Astrocyte (in vitro differentiated cells and primary cell): ENCODE results near the gene ZNF778. TPM values are rescaled to one million over a fixed set of nuclear protein-coding genes. Genes with fewer than 3 reads are reported as not detected.

Experiments used
- DNase-seq: peaks from one replicate; pipeline ENCODE4 v3.0.0-alpha.2; 2010; ENCODE audit warnings: low read depth
- FAIRE-seq: peaks from 2 replicates; lab custom pipeline; 2011; peaks lifted over from hg19 to GRCh38; lab: Jason Lieb, UNC
- H2AFZ ChIP-seq: 2 replicates; pipeline ENCODE4 v1.6.0; 2012; ENCODE audit warnings: low read depth, low read length, inconsistent platforms
- H3K27ac ChIP-seq: 2 replicates; pipeline ENCODE4 v1.5.1; 2011; ENCODE audit warnings: low read depth, low read length, inconsistent platforms
- H3K27me3 ChIP-seq: 2 replicates; pipeline ENCODE4 v1.6.0; 2011; ENCODE audit warnings: low read length, inconsistent platforms; ENCODE audit not compliant: insufficient read depth
- H3K36me3 ChIP-seq: 2 replicates; pipeline ENCODE4 v1.5.1; 2011; ENCODE audit warnings: low read length, inconsistent platforms; ENCODE audit not compliant: insufficient read depth
- H3K4me1 ChIP-seq: 2 replicates; pipeline ENCODE4 v1.5.1; 2011; ENCODE audit warnings: low read length, inconsistent platforms; ENCODE audit not compliant: insufficient read depth
- H3K4me2 ChIP-seq: 2 replicates; pipeline ENCODE4 v1.6.0; 2012; ENCODE audit warnings: low read length, inconsistent platforms
- H3K4me3 ChIP-seq: 2 replicates; pipeline ENCODE4 v1.5.1; 2011; ENCODE audit warnings: low read depth, mild to moderate bottlenecking, low read length, inconsistent platforms; ENCODE audit not compliant: insufficient read depth
- H3K79me2 ChIP-seq: 2 replicates; pipeline ENCODE4 v1.6.0; 2012; ENCODE audit warnings: mild to moderate bottlenecking, low read length, inconsistent platforms; ENCODE audit not compliant: insufficient read depth
- H3K9ac ChIP-seq: 2 replicates; pipeline ENCODE4 v1.6.0; 2012; ENCODE audit warnings: mild to moderate bottlenecking, low read length, inconsistent platforms
- H3K9me3 ChIP-seq: 2 replicates; pipeline ENCODE4 v1.5.1; 2012; ENCODE audit warnings: low read depth, mild to moderate bottlenecking, low read length, inconsistent platforms; ENCODE audit not compliant: insufficient read depth
- H4K20me1 ChIP-seq: 2 replicates; pipeline ENCODE4 v1.6.0; 2012; ENCODE audit warnings: low read length, inconsistent platforms; ENCODE audit not compliant: insufficient read depth
- H3K27ac Mint-ChIP-seq: one replicate; pipeline ENCODE4 v1.8.0; 2021; ENCODE audit warnings: mild to moderate bottlenecking, mixed read lengths; ENCODE audit not compliant: unreplicated experiment
- H3K27me3 Mint-ChIP-seq: one replicate; pipeline ENCODE4 v1.8.0; 2021; ENCODE audit warnings: low read depth, mixed read lengths; ENCODE audit not compliant: unreplicated experiment
- H3K36me3 Mint-ChIP-seq: one replicate; pipeline ENCODE4 v1.8.0; 2021; ENCODE audit warnings: low read depth, mixed read lengths; ENCODE audit not compliant: unreplicated experiment
- H3K4me1 Mint-ChIP-seq: one replicate; pipeline ENCODE4 v1.8.0; 2021; ENCODE audit warnings: low read depth, mixed read lengths; ENCODE audit not compliant: unreplicated experiment
- H3K4me3 Mint-ChIP-seq: one replicate; pipeline ENCODE4 v1.8.0; 2021; ENCODE audit warnings: mild to moderate bottlenecking, moderate library complexity, mixed read lengths; ENCODE audit not compliant: unreplicated experiment
- H3K9me3 Mint-ChIP-seq: one replicate; pipeline ENCODE4 v1.8.0; 2021; ENCODE audit warnings: mild to moderate bottlenecking, mixed read lengths; ENCODE audit not compliant: unreplicated experiment
- EZH2 ChIP-seq: IDR thresholded peaks from 2 replicates; pipeline ENCODE4 v1.6.1; 2012; ENCODE audit warnings: mild to moderate bottlenecking, low read length, inconsistent platforms; ENCODE audit not compliant: insufficient read depth
- total RNA-seq: library from RNA; stranded (reverse); gene quantifications from 2 replicates; pipeline ENCODE4 v1.2.1, GENCODE V29; 2021
- TF ChIP-seq, protein P1 (sequence below): IDR thresholded peaks from 2 replicates; pipeline ENCODE4 v1.5.1; 2011; ENCODE audit warnings: low read depth, mild to moderate bottlenecking, inconsistent platforms, low read length, moderate library complexity; ENCODE audit not compliant: insufficient read depth

ZNF778 gene
- total RNA-seq, 1 donor from 2014 or later = 15.5 TPM

DNA sequence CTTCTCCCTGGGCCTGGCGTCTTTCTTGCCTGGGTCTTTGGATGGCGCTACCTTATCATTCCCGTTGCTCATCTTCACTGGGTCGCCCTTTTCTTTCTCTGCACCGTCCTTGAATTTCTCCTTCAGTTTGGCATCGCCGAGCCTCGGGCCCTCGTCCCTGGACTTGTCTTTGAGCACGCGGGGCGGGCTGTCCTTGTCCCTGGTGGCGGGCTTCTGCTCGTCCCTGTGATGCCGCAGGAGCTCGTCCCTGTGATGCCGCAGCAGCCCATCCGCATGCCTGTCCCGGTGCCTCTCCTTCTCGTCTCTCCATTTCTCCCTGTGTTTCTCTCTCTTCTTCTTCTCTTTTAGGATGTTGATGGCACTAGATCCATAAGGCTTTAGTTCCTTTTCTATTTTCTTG is 64.3 kb downstream of the ZNF778 start:
- peaks cover 3% of the 10 kb centered on the region for H3K36me3 Mint-ChIP-seq
- Histone ChIP-seq H4K20me1 (peaks cover 40% of the 10 kb centered on the region), H3K27ac (no peak overlapping the region), H3K9ac (no peak overlapping the region), H3K4me1 (no peaks in the 10 kb centered on the region), H2AFZ (no peak overlapping the region), H3K9me3 (no peaks in the 10 kb centered on the region), H3K4me3 (no peak overlapping the region), H3K79me2 (peaks cover 18% of the 10 kb centered on the region), H3K36me3 (peaks cover 31% of the 10 kb centered on the region), H3K27me3 (no peaks in the 10 kb centered on the region), H3K4me2 (no peak overlapping the region)
- H3K27ac Mint-ChIP-seq = no peak overlapping the region
- DNase-seq = no peak
- no peak overlapping the region for H3K4me3 Mint-ChIP-seq
- no peaks in the 10 kb centered on the region for H3K9me3 Mint-ChIP-seq
- H3K4me1 Mint-ChIP-seq = no peaks in the 10 kb centered on the region
- no peak for FAIRE-seq
- no peak for TF ChIP-seq EZH2
- TF ChIP-seq, protein P1, sequence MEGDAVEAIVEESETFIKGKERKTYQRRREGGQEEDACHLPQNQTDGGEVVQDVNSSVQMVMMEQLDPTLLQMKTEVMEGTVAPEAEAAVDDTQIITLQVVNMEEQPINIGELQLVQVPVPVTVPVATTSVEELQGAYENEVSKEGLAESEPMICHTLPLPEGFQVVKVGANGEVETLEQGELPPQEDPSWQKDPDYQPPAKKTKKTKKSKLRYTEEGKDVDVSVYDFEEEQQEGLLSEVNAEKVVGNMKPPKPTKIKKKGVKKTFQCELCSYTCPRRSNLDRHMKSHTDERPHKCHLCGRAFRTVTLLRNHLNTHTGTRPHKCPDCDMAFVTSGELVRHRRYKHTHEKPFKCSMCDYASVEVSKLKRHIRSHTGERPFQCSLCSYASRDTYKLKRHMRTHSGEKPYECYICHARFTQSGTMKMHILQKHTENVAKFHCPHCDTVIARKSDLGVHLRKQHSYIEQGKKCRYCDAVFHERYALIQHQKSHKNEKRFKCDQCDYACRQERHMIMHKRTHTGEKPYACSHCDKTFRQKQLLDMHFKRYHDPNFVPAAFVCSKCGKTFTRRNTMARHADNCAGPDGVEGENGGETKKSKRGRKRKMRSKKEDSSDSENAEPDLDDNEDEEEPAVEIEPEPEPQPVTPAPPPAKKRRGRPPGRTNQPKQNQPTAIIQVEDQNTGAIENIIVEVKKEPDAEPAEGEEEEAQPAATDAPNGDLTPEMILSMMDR = no peak
- no peaks in the 10 kb centered on the region for H3K27me3 Mint-ChIP-seq

DNA sequence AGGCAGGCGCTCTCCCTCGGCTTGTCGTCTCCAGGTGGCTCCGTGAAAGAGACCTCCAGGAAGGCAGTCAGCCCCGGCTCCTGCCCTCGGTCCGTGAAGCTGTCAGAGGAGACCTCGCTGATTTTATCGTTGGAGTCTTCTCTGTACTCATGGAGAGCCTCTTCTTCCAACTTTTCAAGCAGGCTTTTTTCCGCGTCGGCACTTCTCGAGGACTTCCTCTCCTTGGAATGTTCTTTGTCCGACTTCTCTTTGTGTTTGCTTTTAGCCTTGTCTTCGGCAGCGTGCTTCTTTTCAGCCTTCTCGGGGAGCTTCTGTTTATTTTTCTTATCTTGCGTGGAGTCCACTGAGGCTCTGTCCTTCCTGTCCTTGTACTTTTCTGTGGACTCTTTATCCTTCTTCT is 65.0 kb downstream of the ZNF778 start:
- no peak overlapping the region for H3K27ac ChIP-seq
- no peak overlapping the region for H3K9ac ChIP-seq
- H3K4me1 Mint-ChIP-seq = no peaks in the 10 kb centered on the region
- no peak overlapping the region for H3K4me3 ChIP-seq
- H3K79me2 ChIP-seq = peaks cover 14% of the 10 kb centered on the region
- no peak overlapping the region for H3K27ac Mint-ChIP-seq
- no peaks in the 10 kb centered on the region for H3K27me3 ChIP-seq
- H4K20me1 ChIP-seq = peaks cover 37% of the 10 kb centered on the region
- H3K36me3 ChIP-seq = peaks cover 36% of the 10 kb centered on the region
- H3K36me3 Mint-ChIP-seq = peaks cover 4% of the 10 kb centered on the region
- H2AFZ ChIP-seq = no peak overlapping the region
- no peaks in the 10 kb centered on the region for H3K27me3 Mint-ChIP-seq
- no peak for TF ChIP-seq EZH2
- TF ChIP-seq, protein P1 = no peak
- H3K9me3 Mint-ChIP-seq = no peaks in the 10 kb centered on the region
- H3K9me3 ChIP-seq = no peaks in the 10 kb centered on the region
- H3K4me1 ChIP-seq = no peaks in the 10 kb centered on the region
- no peak for FAIRE-seq
- DNase-seq = no peak
- H3K4me3 Mint-ChIP-seq = no peak overlapping the region
- H3K4me2 ChIP-seq = no peak overlapping the region

DNA sequence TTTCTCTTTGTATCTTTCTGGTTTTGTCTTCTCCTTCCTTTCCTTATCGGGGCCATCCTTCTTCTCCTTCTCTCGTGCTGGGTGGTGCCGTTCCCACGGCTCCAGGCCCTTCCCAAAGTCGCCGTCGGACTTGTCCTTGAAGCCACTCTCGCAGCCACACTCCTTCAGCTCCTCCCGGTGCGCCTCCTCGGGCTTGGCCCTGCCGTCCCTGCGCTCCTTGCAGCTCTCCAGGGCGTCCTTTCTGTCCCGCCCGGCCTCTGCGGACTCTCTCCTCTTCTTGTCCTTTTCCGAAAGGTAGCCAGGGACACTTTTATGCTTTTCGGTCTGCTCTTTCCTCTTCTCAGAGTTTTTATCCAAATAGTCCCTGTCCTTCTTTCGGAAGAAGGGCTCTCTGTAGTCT is 65.9 kb downstream of the ZNF778 start:
- peaks cover 41% of the 10 kb centered on the region for H3K36me3 ChIP-seq
- FAIRE-seq = no peak
- no peak overlapping the region for H3K27ac Mint-ChIP-seq

More for the DNA sequence above, 65.9 kb downstream of the ZNF778 start:
- peaks cover 11% of the 10 kb centered on the region for H3K79me2 ChIP-seq
- H3K4me1 ChIP-seq = no peaks in the 10 kb centered on the region
- TF ChIP-seq EZH2 = no peak
- TF ChIP-seq, protein P1 = no peak
- DNase-seq = no peak
- H3K27me3 ChIP-seq = no peaks in the 10 kb centered on the region
- H4K20me1 ChIP-seq = peaks cover 37% of the 10 kb centered on the region
- no peaks in the 10 kb centered on the region for H3K27me3 Mint-ChIP-seq
- H3K4me2 ChIP-seq = no peak overlapping the region
- H3K4me3 ChIP-seq = no peak overlapping the region
- no peaks in the 10 kb centered on the region for H3K9me3 Mint-ChIP-seq
- H3K9me3 ChIP-seq = no peaks in the 10 kb centered on the region
- no peak overlapping the region for H3K4me3 Mint-ChIP-seq
- no peak overlapping the region for H2AFZ ChIP-seq
- H3K36me3 Mint-ChIP-seq = peaks cover 6% of the 10 kb centered on the region
- H3K4me1 Mint-ChIP-seq = no peaks in the 10 kb centered on the region
- no peak overlapping the region for H3K9ac ChIP-seq
- H3K27ac ChIP-seq = no peak overlapping the region
